GM10248 (cell line): Measurements from ENCODE around the gene ITGA11.

Experiments used
- CTCF ChIA-PET: fragments of 300-600 bp; sonication (Branson Sonifier 250); formaldehyde crosslinking; extraction: SDS; loops from one replicate; lab custom pipeline; 2021; ENCODE audit warnings: antibody characterized with exemption; lab: Yijun Ruan, JAX
- POLR2A ChIA-PET: fragments of 350-650 bp; sonication (Branson Sonifier 250); formaldehyde crosslinking; extraction: SDS; loops from one replicate; lab custom pipeline; 2020; ENCODE audit warnings: antibody characterized with exemption; lab: Yijun Ruan, JAX
- DNase-seq: peaks from one replicate; pipeline ENCODE4 v3.0.0; 2012; ENCODE audit errors: extremely low spot score
- TF ChIP-seq, protein P1 (sequence below): IDR thresholded peaks from 2 replicates; pipeline ENCODE4 v1.5.1; 2012; ENCODE audit warnings: mild to moderate bottlenecking, low read depth; ENCODE audit errors: extremely low read depth, missing control alignments, control extremely low read depth

Gene ITGA11

DNA sequence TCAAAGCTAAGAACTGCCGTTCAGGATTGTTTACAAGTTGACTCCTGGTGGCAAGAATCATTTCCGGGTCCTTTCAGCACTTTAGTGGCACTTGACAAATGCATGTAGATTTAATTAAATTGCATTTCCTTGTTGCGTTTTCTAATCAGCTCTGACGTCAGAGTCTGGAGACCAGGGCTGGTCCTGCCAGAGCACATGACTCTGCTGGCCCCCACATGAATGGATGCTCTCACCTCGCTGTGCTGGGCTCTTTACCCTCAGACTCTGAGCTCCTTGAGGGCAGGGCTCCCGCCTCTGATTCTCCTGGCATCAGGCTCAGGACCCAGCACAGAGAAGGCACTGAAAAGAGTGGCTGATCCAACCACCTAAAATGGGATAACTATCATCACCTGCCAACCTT is 85.0 kb downstream of the ITGA11 start:
- TF ChIP-seq, protein P1, sequence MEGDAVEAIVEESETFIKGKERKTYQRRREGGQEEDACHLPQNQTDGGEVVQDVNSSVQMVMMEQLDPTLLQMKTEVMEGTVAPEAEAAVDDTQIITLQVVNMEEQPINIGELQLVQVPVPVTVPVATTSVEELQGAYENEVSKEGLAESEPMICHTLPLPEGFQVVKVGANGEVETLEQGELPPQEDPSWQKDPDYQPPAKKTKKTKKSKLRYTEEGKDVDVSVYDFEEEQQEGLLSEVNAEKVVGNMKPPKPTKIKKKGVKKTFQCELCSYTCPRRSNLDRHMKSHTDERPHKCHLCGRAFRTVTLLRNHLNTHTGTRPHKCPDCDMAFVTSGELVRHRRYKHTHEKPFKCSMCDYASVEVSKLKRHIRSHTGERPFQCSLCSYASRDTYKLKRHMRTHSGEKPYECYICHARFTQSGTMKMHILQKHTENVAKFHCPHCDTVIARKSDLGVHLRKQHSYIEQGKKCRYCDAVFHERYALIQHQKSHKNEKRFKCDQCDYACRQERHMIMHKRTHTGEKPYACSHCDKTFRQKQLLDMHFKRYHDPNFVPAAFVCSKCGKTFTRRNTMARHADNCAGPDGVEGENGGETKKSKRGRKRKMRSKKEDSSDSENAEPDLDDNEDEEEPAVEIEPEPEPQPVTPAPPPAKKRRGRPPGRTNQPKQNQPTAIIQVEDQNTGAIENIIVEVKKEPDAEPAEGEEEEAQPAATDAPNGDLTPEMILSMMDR = no peak
- ChIA-PET POLR2A (no interaction called here), CTCF (interaction anchor here (1.8 kb wide), 1 partner anchor 10 kb away, joined by 6 read pairs; no protein-coding TSS in a partner anchor)
- no peak for DNase-seq

DNA sequence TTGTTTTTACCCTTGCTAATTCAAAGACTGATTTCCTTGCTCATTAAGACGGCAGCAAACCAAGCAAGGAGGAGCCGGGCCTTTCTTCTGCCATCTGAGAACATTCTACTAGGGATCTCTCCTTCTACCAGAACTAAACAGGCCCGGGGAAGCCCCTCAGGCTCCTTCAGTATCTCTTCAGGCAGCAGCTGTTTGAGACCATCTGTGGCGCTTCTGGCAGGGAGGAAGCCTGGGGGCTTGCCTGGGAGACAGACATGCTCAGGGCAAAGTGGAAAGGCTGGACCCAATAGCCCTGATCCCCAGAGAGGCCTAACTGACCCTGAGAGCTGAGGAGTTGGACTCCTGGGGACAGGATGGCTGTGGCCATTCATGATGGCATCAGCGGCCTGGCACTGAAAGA is 86.5 kb downstream of the ITGA11 start:
- no peak for DNase-seq
- CTCF ChIA-PET = interaction anchor here (1.1 to 1.4 kb wide), 3 partner anchors 11 to 39 kb away, joined by 3 to 5 read pairs (median 3); no protein-coding TSS in a partner anchor
- POLR2A ChIA-PET = no interaction called here
- TF ChIP-seq, protein P1 = no peak

DNA sequence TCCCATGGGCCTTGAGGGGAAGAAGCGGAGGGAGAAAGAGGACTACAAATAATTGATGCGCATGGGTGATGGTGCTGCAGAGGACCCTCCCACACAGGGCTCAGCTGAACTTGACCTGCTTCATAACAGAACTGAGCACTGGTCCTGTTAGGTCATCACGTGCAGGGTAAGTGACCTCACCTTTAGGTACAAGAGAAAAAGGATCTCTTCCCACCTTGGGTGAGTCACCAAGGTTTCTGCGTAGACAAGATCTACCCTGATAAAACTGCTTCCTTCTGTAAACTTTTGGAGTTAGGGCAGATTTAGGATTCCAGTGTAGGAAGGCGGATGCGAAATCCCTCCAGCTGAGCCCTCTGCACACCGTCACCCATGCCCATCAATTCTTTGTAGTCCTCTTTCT is 87.4 kb downstream of the ITGA11 start:
- ChIA-PET CTCF (interaction anchor here (1.1 to 2.9 kb wide), 3 partner anchors 14 to 91 kb away, joined by 3 to 9 read pairs (median 3); no protein-coding TSS in a partner anchor), POLR2A (no interaction called here)
- DNase-seq = no peak
- TF ChIP-seq, protein P1 = no peak

DNA sequence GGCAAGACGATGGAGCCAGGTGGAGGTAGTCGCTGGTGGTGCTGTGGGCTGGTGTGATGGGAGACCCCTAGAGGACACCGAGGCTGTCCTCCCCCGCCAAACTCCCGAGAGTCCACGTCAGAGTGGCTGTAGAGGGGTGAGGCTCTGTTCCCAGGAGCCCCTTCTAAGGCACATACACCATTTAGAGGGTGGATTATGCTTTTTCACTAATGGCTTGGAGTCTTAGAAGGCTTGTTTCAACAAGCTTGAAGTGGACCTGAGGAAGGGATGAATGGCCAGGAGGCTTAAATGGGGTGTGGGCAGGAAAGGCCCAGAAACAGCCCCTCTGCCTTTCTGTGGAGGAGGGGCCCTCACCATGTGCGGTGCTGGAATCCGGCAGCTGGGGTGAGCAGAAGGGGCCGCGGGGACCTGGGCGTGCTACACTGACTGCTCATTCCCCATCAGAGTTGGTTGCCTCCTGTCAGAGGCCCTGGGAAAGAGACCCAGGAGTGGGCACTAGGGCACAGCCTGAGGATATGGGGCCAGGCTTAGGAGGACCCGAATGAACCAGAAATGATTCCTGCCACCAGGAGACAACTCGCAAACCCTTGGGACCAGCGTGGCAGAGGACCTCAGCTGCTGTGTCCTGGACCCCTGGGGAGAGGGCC is 88.3 kb downstream of the ITGA11 start:
- TF ChIP-seq, protein P1 = no peak
- CTCF ChIA-PET = interaction anchor here (1.0 to 2.9 kb wide), 3 partner anchors 15 to 91 kb away, joined by 3 to 9 read pairs (median 4); no protein-coding TSS in a partner anchor
- DNase-seq = no peak
- POLR2A ChIA-PET = no interaction called here

DNA sequence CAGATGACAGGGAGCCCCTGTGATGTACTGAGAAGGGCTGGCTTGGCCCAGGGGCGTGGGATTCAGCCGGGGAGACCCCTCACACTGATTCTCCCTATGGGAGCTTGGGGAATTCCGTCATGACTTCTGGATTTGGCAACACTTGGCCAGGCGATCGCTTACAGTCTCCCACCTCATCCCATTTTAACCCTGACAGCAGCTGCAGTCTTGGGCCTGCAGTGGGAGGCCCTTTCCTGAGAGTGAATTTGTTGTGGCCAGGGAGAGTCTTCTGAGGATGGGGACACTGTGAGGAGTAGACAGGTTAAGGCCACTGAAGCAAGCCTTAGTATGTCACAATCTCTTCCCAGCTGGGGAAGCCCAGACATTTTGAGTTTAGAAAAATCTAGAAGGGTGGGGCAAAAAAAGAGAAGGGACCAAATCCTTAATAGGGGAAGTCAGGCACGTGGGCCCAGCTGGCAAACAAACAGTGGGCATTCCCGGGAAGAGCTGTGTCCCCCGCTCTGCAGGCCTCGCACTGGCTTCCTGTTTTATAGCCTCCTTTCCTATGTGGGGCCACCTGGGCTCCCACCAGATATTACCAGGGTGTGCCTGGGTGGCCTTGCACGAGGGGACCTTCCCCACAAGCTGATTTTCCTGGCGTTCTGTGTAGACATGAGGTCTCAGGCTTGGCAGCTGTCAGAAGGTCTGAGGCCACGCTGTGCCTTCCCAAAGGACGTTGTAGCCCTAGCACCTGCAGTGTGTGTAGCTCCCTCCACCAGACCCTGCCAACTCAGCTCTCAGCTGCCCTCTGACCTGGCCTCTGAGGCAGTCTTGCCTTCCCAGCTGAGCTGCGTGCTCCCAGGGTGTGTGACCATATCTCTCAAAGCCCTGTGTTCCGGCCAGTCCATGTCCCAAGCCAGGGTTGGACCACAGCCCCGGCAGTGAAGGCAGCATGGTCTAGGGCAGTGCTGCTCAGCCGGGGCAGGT is 89.9 kb downstream of the ITGA11 start:
- ChIA-PET POLR2A (no interaction called here), CTCF (interaction anchor here (2.9 kb wide), 1 partner anchor 89 kb away, joined by 9 read pairs; no protein-coding TSS in a partner anchor)
- DNase-seq = no peak
- TF ChIP-seq, protein P1 = no peak
